HEK293T (cell line): ENCODE results near the gene SPAG16.

ENCODE experiments used
- CTCF ChIA-PET: fragments of 350-600 bp; formaldehyde crosslinking; extraction: SDS; loops from one replicate; lab custom pipeline; 2021; ENCODE audit warnings: antibody characterized with exemption, inconsistent platforms; lab: Yijun Ruan, JAX
- POLR2A ChIA-PET: fragments of 350-600 bp; formaldehyde crosslinking; extraction: SDS; loops from one replicate; lab custom pipeline; 2020; ENCODE audit warnings: antibody characterized with exemption, inconsistent platforms; lab: Yijun Ruan, JAX
- DNase-seq: peaks from one replicate; pipeline ENCODE4 v3.0.0; 2012; ENCODE audit warnings: mixed read lengths; ENCODE audit errors: extremely low spot score
- ARNT ChIP-seq: fragments of 450-650 bp; IDR thresholded peaks from 2 replicates; pipeline ENCODE4 v1.6.1; 2017; ENCODE audit warnings: mild to moderate bottlenecking
- BHLHE40 ChIP-seq: fragments of 450-650 bp; IDR thresholded peaks from 2 replicates; pipeline ENCODE4 v1.6.1; 2016; ENCODE audit warnings: mild to moderate bottlenecking, moderate library complexity, borderline replicate concordance
- CTBP1 ChIP-seq: fragments of 450-650 bp; IDR thresholded peaks from 2 replicates; pipeline ENCODE4 v1.6.1; 2016; ENCODE audit warnings: borderline replicate concordance
- ELF4 ChIP-seq: fragments of 450-650 bp; IDR thresholded peaks from 2 replicates; pipeline ENCODE4 v1.6.1; 2017; ENCODE audit warnings: antibody characterized with exemption
- FOXA1 ChIP-seq: fragments of 450-650 bp; IDR thresholded peaks from 2 replicates; pipeline ENCODE4 v1.6.1; 2016; ENCODE audit warnings: mild to moderate bottlenecking
- FOXK2 ChIP-seq: fragments of 450-650 bp; IDR thresholded peaks from 2 replicates; pipeline ENCODE4 v1.6.1; 2016; ENCODE audit warnings: mild to moderate bottlenecking
- FOXM1 ChIP-seq: fragments of 450-650 bp; IDR thresholded peaks from 2 replicates; pipeline ENCODE4 v1.6.1; 2017; ENCODE audit warnings: mild to moderate bottlenecking, borderline replicate concordance
- HDGF ChIP-seq: fragments of 450-650 bp; IDR thresholded peaks from 2 replicates; pipeline ENCODE4 v1.6.1; 2017; ENCODE audit warnings: antibody characterized with exemption, borderline replicate concordance
- L3MBTL2 ChIP-seq: fragments of 450-650 bp; conservative IDR thresholded peaks from 2 replicates; pipeline ENCODE4 v1.6.1; 2016; ENCODE audit warnings: mild to moderate bottlenecking
- LEF1 ChIP-seq: fragments of 450-650 bp; IDR thresholded peaks from 2 replicates; pipeline ENCODE4 v1.6.1; 2017; ENCODE audit warnings: mild to moderate bottlenecking, borderline replicate concordance
- NFRKB ChIP-seq: fragments of 450-650 bp; IDR thresholded peaks from 2 replicates; pipeline ENCODE4 v1.6.1; 2016; ENCODE audit warnings: mild to moderate bottlenecking, moderate library complexity
- PKNOX1 ChIP-seq: fragments of 450-650 bp; IDR thresholded peaks from 2 replicates; pipeline ENCODE4 v1.6.1; 2016
- SP1 ChIP-seq: fragments of 450-650 bp; IDR thresholded peaks from 2 replicates; pipeline ENCODE4 v1.6.1; 2017
- SUZ12 ChIP-seq: fragments of 450-650 bp; IDR thresholded peaks from 2 replicates; pipeline ENCODE4 v1.6.1; 2016; ENCODE audit warnings: mild to moderate bottlenecking
- TARDBP ChIP-seq: fragments of 450-650 bp; IDR thresholded peaks from 2 replicates; pipeline ENCODE4 v1.6.1; 2016
- ZNF384 ChIP-seq: fragments of 450-650 bp; IDR thresholded peaks from 2 replicates; pipeline ENCODE4 v1.6.1; 2016

The SPAG16 gene

GRCh38 chr2:213490087-213490486 lies 205.8 kb downstream of the SPAG16 start:
- POLR2A ChIA-PET: no interaction called here
- TF ChIP-seq FOXK2: no peak
- no peak for TF ChIP-seq PKNOX1
- TF ChIP-seq TARDBP: no peak
- TF ChIP-seq SP1: no peak
- no peak for TF ChIP-seq L3MBTL2
- TF ChIP-seq FOXM1: no peak
- no peak for TF ChIP-seq NFRKB
- no peak for TF ChIP-seq ZNF384
- TF ChIP-seq ARNT: no peak
- no peak for TF ChIP-seq HDGF
- TF ChIP-seq FOXA1: no peak
- TF ChIP-seq BHLHE40: no peak
- TF ChIP-seq SUZ12: no peak
- no peak for TF ChIP-seq CTBP1
- no peak for TF ChIP-seq ELF4
- TF ChIP-seq LEF1: no peak
- no peak for DNase-seq
- CTCF ChIA-PET: no interaction called here

DNA sequence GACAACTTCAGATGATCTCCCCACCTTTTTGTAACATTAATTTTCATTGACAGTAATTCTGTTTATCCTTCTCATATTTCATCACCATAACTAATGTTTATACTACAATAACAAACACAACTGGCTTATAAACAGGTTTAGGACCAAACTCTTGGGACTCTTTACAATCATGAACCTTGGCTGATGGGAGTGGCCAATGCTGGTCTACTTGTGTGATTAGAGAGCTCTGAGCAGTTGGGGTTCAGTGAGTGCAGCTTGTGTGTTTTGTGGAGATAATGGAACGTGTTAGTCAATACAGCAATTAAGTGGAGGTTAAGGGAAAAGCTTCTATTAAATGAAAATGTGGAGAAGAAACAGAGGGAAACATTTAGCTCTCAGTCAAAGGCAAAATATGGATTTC lies 207.1 kb downstream of the SPAG16 start:
- CTCF ChIA-PET: no interaction called here
- TF ChIP-seq L3MBTL2 (no peak), FOXK2 (no peak), LEF1 (no peak), TARDBP (no peak), FOXA1 (no peak), FOXM1 (no peak), ARNT (no peak), ELF4 (no peak), NFRKB (no peak), PKNOX1 (no peak), HDGF (no peak), BHLHE40 (no peak)
- POLR2A ChIA-PET: no interaction called here
- no peak for DNase-seq

DNA sequence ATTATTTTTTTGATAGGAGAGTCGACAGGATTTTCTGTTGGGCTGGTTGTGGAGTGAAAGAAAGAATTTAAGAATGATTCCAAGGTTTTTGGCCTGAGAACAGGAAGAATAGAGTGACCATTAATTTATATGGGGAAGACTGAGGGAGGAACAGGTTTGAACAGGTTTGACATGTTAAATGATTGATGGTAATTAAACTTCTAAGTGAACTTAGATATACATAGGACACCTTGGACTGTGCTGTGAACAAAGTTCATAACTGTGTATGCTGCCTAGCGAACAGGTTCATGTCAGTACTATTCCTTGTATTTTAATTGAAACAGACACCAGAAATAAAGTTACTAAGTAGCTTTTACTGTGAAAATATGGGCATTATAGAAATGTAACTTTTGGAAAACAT lies 212.0 kb downstream of the SPAG16 start:
- CTCF ChIA-PET: no interaction called here
- POLR2A ChIA-PET: no interaction called here
- no peak for TF ChIP-seq SUZ12
- TF ChIP-seq BHLHE40: no peak
- TF ChIP-seq ELF4: no peak
- TF ChIP-seq HDGF: no peak
- no peak for TF ChIP-seq SP1
- no peak for TF ChIP-seq CTBP1
- no peak for TF ChIP-seq FOXK2
- no peak for TF ChIP-seq FOXA1
- TF ChIP-seq NFRKB: no peak
- no peak for TF ChIP-seq PKNOX1
- no peak for TF ChIP-seq FOXM1

GRCh38 chr2:213500881-213501280 lies 216.6 kb downstream of the SPAG16 start:
- POLR2A ChIA-PET: no interaction called here
- TF ChIP-seq SUZ12 (no peak), NFRKB (no peak), PKNOX1 (no peak), HDGF (no peak), SP1 (no peak), BHLHE40 (no peak), ELF4 (no peak), ARNT (no peak), TARDBP (no peak), L3MBTL2 (no peak)
- CTCF ChIA-PET: no interaction called here
- no peak for DNase-seq

More for the DNA sequence above, 212.0 kb downstream of the SPAG16 start:
- no peak for DNase-seq

DNA sequence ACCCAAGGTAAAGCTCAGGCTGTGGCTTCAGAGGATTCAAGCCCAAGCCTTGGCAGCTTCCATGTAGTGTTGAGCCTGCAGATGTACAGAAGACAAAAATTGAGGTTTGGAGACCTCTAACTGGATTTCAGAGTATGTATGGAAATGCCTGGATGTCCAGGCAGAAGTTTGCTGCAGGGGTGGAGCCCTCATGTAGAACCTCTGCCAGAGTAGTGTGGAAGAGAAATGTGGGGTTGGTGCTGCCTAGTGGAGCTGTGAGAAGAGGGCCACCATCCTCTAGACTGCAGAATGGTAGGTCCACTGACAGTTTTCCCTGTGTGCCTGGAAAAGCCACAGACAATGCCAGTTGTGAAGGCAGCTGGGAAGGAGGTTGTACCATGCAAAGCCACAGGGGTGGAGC lies 239.9 kb downstream of the SPAG16 start:
- DNase-seq: no peak
- POLR2A ChIA-PET: no interaction called here
- CTCF ChIA-PET: no interaction called here
- TF ChIP-seq L3MBTL2: no peak
- TF ChIP-seq PKNOX1: no peak
- TF ChIP-seq ARNT: no peak
- TF ChIP-seq BHLHE40: no peak
- TF ChIP-seq ZNF384: no peak
- no peak for TF ChIP-seq HDGF
- no peak for TF ChIP-seq FOXA1
- TF ChIP-seq LEF1: no peak
- TF ChIP-seq SP1: no peak
- no peak for TF ChIP-seq SUZ12
- TF ChIP-seq CTBP1: no peak
- no peak for TF ChIP-seq NFRKB
- TF ChIP-seq TARDBP: no peak
- no peak for TF ChIP-seq ELF4
- no peak for TF ChIP-seq FOXK2
